Type B pancreatic cell (in vitro differentiated cells): ENCODE data around the gene CST7. TPM values are rescaled to one million over a fixed set of nuclear protein-coding genes. Genes with fewer than 3 reads are reported as not detected.

Experiments used
- DNase-seq: peaks from one replicate; pipeline ENCODE4 v3.0.0; 2021; ENCODE audit warnings: mixed read lengths; ENCODE audit not compliant: unreplicated experiment; ENCODE audit errors: extremely low spot score
- H3K27ac Mint-ChIP-seq: 2 replicates; pipeline ENCODE4 v1.8.0; 2021; ENCODE audit warnings: mild to moderate bottlenecking, mixed read lengths
- H3K27me3 Mint-ChIP-seq: 2 replicates; pipeline ENCODE4 v1.8.0; 2021; ENCODE audit warnings: mixed read lengths
- H3K36me3 Mint-ChIP-seq: 2 replicates; pipeline ENCODE4 v1.8.0; 2021; ENCODE audit warnings: mixed read lengths
- H3K4me1 Mint-ChIP-seq: one replicate; pipeline ENCODE4 v1.8.0; 2021; ENCODE audit warnings: mixed read lengths; ENCODE audit not compliant: unreplicated experiment
- H3K4me3 Mint-ChIP-seq: 2 replicates; pipeline ENCODE4 v1.8.0; 2021; ENCODE audit warnings: mild to moderate bottlenecking, mixed read lengths
- H3K9me3 Mint-ChIP-seq: 2 replicates; pipeline ENCODE4 v1.8.0; 2021; ENCODE audit warnings: mixed read lengths
- total RNA-seq: library from RNA; stranded (reverse); gene quantifications from 2 replicates; pipeline ENCODE4 v1.2.1, GENCODE V29; 2021; ENCODE audit warnings: low replicate concordance
- TF ChIP-seq, protein P1 (sequence below): fragments of 200-600 bp; sonication (generic); conservative IDR thresholded peaks from 2 replicates; pipeline ENCODE4 v1.5.0; 2021; ENCODE audit warnings: antibody characterized with exemption, mild to moderate bottlenecking

The CST7 gene
- total RNA-seq, 1 donor from 2014 or later, result not detected

DNA sequence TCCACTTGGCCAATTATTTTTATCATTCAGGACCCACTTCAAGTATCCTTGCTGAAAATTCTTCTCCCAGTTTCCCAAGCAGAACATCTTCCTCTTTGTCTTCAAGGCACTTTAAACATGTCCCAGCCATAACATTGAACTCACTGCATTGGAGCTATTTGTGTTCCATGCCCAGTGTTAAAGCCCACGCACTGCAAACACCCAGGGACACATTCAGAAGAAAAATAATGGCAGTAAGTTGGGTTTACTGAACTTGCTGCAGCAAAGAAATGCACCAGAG, 45.1 kb downstream of the CST7 start:
- DNase-seq, result no peak
- no peaks in the 10 kb centered on the region for H3K36me3 Mint-ChIP-seq
- TF ChIP-seq, protein P1, sequence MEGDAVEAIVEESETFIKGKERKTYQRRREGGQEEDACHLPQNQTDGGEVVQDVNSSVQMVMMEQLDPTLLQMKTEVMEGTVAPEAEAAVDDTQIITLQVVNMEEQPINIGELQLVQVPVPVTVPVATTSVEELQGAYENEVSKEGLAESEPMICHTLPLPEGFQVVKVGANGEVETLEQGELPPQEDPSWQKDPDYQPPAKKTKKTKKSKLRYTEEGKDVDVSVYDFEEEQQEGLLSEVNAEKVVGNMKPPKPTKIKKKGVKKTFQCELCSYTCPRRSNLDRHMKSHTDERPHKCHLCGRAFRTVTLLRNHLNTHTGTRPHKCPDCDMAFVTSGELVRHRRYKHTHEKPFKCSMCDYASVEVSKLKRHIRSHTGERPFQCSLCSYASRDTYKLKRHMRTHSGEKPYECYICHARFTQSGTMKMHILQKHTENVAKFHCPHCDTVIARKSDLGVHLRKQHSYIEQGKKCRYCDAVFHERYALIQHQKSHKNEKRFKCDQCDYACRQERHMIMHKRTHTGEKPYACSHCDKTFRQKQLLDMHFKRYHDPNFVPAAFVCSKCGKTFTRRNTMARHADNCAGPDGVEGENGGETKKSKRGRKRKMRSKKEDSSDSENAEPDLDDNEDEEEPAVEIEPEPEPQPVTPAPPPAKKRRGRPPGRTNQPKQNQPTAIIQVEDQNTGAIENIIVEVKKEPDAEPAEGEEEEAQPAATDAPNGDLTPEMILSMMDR, result no peak
- peaks cover 16% of the 10 kb centered on the region for H3K27me3 Mint-ChIP-seq
- peaks cover 36% of the 10 kb centered on the region for H3K4me1 Mint-ChIP-seq
- peak overlapping the region; percentile 89 for H3K27ac Mint-ChIP-seq
- peak overlapping the region; percentile 94 for H3K4me3 Mint-ChIP-seq
- H3K9me3 Mint-ChIP-seq, result no peaks in the 10 kb centered on the region

DNA sequence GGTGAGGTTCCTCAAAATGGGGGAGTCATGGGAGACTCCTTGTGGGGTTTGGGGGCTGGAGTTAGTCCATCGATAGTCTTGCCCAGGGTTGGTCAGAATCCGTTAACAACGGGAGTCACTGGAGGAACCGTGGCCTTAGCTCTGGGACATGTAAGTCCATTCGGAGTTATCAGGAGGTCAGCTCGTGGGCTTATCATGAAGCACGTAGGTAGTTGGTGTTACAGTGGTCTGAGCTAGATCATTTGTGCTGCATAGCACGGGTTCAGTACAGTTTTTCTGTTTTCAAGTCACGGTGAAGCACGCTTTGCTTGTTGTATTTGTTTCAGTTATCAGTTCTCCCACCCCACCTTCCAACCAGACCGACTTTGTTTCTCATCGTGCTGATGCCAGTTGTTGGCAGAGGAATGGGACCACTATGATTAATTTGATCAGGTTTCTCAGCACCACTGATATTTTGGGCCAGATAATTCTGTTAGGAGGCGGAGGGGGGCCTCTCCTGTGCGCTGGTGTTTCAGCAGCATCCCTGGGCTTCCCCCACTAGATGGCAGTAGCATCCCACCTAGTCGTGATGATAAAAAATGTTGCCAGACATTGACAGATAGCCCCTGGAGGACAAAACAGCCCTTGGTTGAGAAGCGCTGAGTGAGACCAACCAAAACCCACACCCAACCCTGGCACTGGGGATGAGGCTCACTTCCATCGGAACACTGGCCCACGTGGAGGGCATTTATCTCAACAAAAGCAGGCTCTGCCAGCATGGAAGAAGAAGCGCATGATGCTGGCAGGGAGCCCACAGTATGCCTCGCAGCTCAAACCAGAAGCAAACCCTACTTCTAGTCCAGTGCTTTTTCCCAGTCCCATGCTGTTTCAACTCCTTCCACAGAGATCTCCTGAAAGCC, 45.6 kb downstream of the CST7 start:
- H3K4me1 Mint-ChIP-seq, result peaks cover 36% of the 10 kb centered on the region
- peak; percentile 61 for DNase-seq
- H3K36me3 Mint-ChIP-seq, result no peaks in the 10 kb centered on the region
- H3K9me3 Mint-ChIP-seq, result no peaks in the 10 kb centered on the region
- H3K27me3 Mint-ChIP-seq, result peaks cover 16% of the 10 kb centered on the region
- TF ChIP-seq, protein P1, result peak; percentile 96
- H3K4me3 Mint-ChIP-seq, result peak overlapping the region; percentile 83
- H3K27ac Mint-ChIP-seq, result peak overlapping the region; percentile 75

GRCh38 chr20:24995741-24996448, 46.8 kb downstream of the CST7 start:
- no peaks in the 10 kb centered on the region for H3K36me3 Mint-ChIP-seq
- DNase-seq, result peak; percentile 39
- H3K4me1 Mint-ChIP-seq, result peaks cover 36% of the 10 kb centered on the region
- TF ChIP-seq, protein P1, result no peak
- peaks cover 3% of the 10 kb centered on the region for H3K9me3 Mint-ChIP-seq
- peaks cover 19% of the 10 kb centered on the region for H3K27me3 Mint-ChIP-seq
- peak overlapping the region; percentile 35 for H3K27ac Mint-ChIP-seq
- no peak overlapping the region for H3K4me3 Mint-ChIP-seq

GRCh38 chr20:24996449-24997377, 47.6 kb downstream of the CST7 start:
- TF ChIP-seq, protein P1, result no peak
- peak; percentile 36 for DNase-seq
- Mint-ChIP-seq H3K4me3 (no peak overlapping the region), H3K27me3 (peaks cover 19% of the 10 kb centered on the region), H3K9me3 (peaks cover 3% of the 10 kb centered on the region), H3K4me1 (peaks cover 28% of the 10 kb centered on the region), H3K27ac (no peak overlapping the region), H3K36me3 (no peaks in the 10 kb centered on the region)

GRCh38 chr20:24998121-24998520, 49.1 kb downstream of the CST7 start:
- Mint-ChIP-seq H3K36me3 (peaks cover 3% of the 10 kb centered on the region), H3K4me1 (peaks cover 28% of the 10 kb centered on the region), H3K27ac (no peak overlapping the region), H3K4me3 (no peak overlapping the region), H3K9me3 (peaks cover 3% of the 10 kb centered on the region), H3K27me3 (peaks cover 19% of the 10 kb centered on the region)
- DNase-seq, result peak; percentile 20
- TF ChIP-seq, protein P1, result no peak
